GM23338 (cell line): ENCODE results near the gene AGAP1. TPM values are rescaled to one million over a fixed set of nuclear protein-coding genes. Genes with fewer than 3 reads are reported as not detected.

Experiments
- ATAC-seq: fragments of 200-7000 bp; cut with Tn5 transposase; 3 replicates; pipeline ENCODE4 v1.9.1; 2020
- DNase-seq: peaks from one replicate; pipeline ENCODE4 v3.0.0-alpha.2; 2015; ENCODE audit warnings: low spot score
- H2AFZ ChIP-seq: fragments of 200-600 bp; sonication (generic); 2 replicates; pipeline ENCODE4 v1.8.0; 2016; ENCODE audit warnings: antibody characterized with exemption, mild to moderate bottlenecking, moderate library complexity
- H3F3A ChIP-seq: fragments of 200-600 bp; sonication (generic); replicated peaks from 2 replicates; pipeline ENCODE4 v1.8.0; 2017; ENCODE audit warnings: antibody characterized with exemption, mixed run types, low read depth
- H3K27ac ChIP-seq: fragments of 200-600 bp; sonication (generic); 2 replicates; pipeline ENCODE4 v1.6.1; 2016; ENCODE audit warnings: low read depth
- H3K27me3 ChIP-seq: fragments of 200-600 bp; sonication (generic); 2 replicates; pipeline ENCODE4 v1.8.0; 2016; ENCODE audit warnings: mild to moderate bottlenecking, mixed run types, moderate library complexity; ENCODE audit not compliant: insufficient read depth
- H3K36me3 ChIP-seq: fragments of 200-600 bp; sonication (generic); 2 replicates; pipeline ENCODE4 v1.8.0; 2016; ENCODE audit warnings: mild to moderate bottlenecking; ENCODE audit not compliant: insufficient read depth
- H3K4me1 ChIP-seq: fragments of 200-600 bp; sonication (generic); 2 replicates; pipeline ENCODE4 v1.8.0; 2016; ENCODE audit warnings: mild to moderate bottlenecking, moderate library complexity; ENCODE audit not compliant: insufficient read depth
- H3K4me2 ChIP-seq: fragments of 200-600 bp; sonication (generic); 2 replicates; pipeline ENCODE4 v1.7.1; 2017; ENCODE audit warnings: mixed run types
- H3K4me3 ChIP-seq: fragments of 200-600 bp; sonication (generic); 2 replicates; pipeline ENCODE4 v1.6.1; 2016; ENCODE audit warnings: mixed run types
- H3K79me2 ChIP-seq: fragments of 200-600 bp; sonication (generic); replicated peaks from 2 replicates; pipeline ENCODE4 v1.8.0; 2017; ENCODE audit warnings: mild to moderate bottlenecking; ENCODE audit not compliant: insufficient read depth
- H3K9me2 ChIP-seq: fragments of 200-600 bp; sonication (generic); 2 replicates; pipeline ENCODE4 v1.8.0; 2017; ENCODE audit not compliant: insufficient read depth
- H4K20me1 ChIP-seq: fragments of 200-600 bp; sonication (generic); replicated peaks from 2 replicates; pipeline ENCODE4 v1.8.0; 2017; ENCODE audit warnings: mild to moderate bottlenecking; ENCODE audit not compliant: insufficient read depth
- H3K27ac Mint-ChIP-seq: 2 replicates; pipeline ENCODE4 v1.8.0; 2020; ENCODE audit warnings: inconsistent platforms, mild to moderate bottlenecking, moderate library complexity, mixed read lengths
- H3K27me3 Mint-ChIP-seq: 3 replicates; pipeline ENCODE4 v1.8.0; 2022; ENCODE audit warnings: low read depth, mild to moderate bottlenecking, moderate library complexity, mixed read lengths, inconsistent platforms; ENCODE audit not compliant: insufficient read depth, poor library complexity
- H3K36me3 Mint-ChIP-seq: 3 replicates; pipeline ENCODE4 v1.8.0; 2021; ENCODE audit warnings: low read depth, mild to moderate bottlenecking, inconsistent platforms, moderate library complexity, mixed read lengths
- H3K4me1 Mint-ChIP-seq: 3 replicates; pipeline ENCODE4 v1.8.0; 2020; ENCODE audit warnings: mild to moderate bottlenecking, inconsistent platforms, mixed read lengths
- H3K4me3 Mint-ChIP-seq: 3 replicates; pipeline ENCODE4 v1.8.0; 2021; ENCODE audit warnings: moderate library complexity, mild to moderate bottlenecking, inconsistent platforms, mixed read lengths
- H3K9me3 Mint-ChIP-seq: 3 replicates; pipeline ENCODE4 v1.8.0; 2020; ENCODE audit warnings: moderate library complexity, mild to moderate bottlenecking, inconsistent platforms, mixed read lengths
- EZH2phosphoT487 ChIP-seq: fragments of 200-600 bp; sonication (generic); IDR thresholded peaks from one replicate; pipeline ENCODE4 v1.8.1; 2018; ENCODE audit warnings: antibody characterized with exemption; ENCODE audit not compliant: unreplicated experiment
- JUNB ChIP-seq: IDR thresholded peaks from one replicate; pipeline ENCODE4 v1.6.1; 2016; ENCODE audit warnings: antibody characterized with exemption; ENCODE audit not compliant: unreplicated experiment
- NANOG ChIP-seq: IDR thresholded peaks from 2 replicates; pipeline ENCODE4 v1.6.1; 2016; ENCODE audit warnings: antibody characterized with exemption, borderline replicate concordance
- POLR2AphosphoS5 ChIP-seq: IDR thresholded peaks from 2 replicates; pipeline ENCODE4 v1.6.1; 2016; ENCODE audit warnings: antibody characterized with exemption, low read depth
- STAT1 ChIP-seq: IDR thresholded peaks from one replicate; pipeline ENCODE4 v1.6.1; 2016; ENCODE audit warnings: antibody characterized with exemption; ENCODE audit not compliant: unreplicated experiment
- ZNF114 ChIP-seq: fragments of 250-450 bp; sonication (Bioruptor Pico); IDR thresholded peaks from 2 replicates; pipeline ENCODE4 v1.5.0; 2020; ENCODE audit warnings: mild to moderate bottlenecking, moderate library complexity
- polyA plus RNA-seq: library from polyadenylated mRNA; unstranded; fragments of >200 nt; fragmentation: Nextera tagmentation; extraction: Ambion mirVana; gene quantifications from 2 replicates; pipeline ENCODE4 v1.2.1, GENCODE V29; 2016
- total RNA-seq: library from RNA; depleted of rRNA; stranded (reverse); fragments of >200 nt; shearing (Covaris generic); gene quantifications from 2 replicates; pipeline ENCODE4 v1.2.3, GENCODE V29; 2014
- TF ChIP-seq, protein P1 (sequence below): IDR thresholded peaks from one replicate; pipeline ENCODE4 v1.6.1; 2018; ENCODE audit warnings: antibody characterized with exemption; ENCODE audit not compliant: unreplicated experiment
- TF ChIP-seq, protein P2 (sequence below), 2 experiments: fragments of 200-600 bp in 1 of 2; sonication (generic) in 1 of 2; conservative IDR thresholded peaks; 2 replicates each; pipeline versions ENCODE4 v1.5.1 to v1.6.1; 2016 to 2017; ENCODE audit warnings: antibody characterized with exemption in 2 of 2, low read depth in 2 of 2, mild to moderate bottlenecking in 2 of 2, moderate library complexity in 1 of 2
- TF ChIP-seq, protein P3 (sequence below): fragments of 250-450 bp; sonication (Bioruptor Pico); IDR thresholded peaks from 2 replicates; pipeline ENCODE4 v1.5.0; 2020; ENCODE audit warnings: mild to moderate bottlenecking, moderate library complexity

AGAP1 gene
- total and polyA plus RNA-seq, 2 experiments from 2014 or later = 13.3 to 27.9 TPM

DNA sequence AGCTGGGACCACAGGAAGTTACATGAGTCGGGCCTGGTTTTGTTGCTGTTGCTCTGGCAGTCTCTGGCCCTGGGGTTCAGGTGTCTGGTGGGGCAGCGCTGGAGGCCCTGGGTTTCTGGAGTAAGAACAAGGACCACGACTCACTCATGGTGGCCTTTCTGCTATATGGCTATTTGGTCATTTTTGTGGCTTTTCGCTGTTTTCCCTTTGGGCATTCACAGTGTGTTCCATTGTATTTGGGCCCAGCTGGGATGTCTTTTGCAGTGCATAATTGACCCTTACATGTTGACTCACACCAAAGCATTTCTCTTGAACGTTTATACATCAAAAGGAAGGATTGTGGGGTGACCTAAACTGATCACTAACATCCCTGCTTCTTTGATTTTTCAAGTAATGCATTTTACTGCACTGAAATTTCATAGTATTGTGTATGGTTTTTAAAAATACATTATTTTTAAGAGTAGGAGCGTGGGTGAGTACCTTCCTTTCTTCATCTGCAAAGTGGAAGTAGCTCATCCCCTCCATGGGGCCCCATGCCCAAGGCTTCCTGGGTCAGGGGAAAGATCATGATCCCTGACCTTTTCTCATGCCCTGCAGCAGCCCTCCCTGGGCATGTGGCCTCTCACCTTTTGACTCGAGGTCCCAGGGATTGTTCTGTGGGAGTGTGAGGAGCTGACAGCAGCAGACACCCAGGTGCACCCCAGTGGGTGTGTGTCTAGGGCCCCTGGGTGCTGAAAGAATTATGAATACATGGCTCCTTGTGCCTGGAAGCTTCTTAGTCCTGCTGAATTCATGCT, 225.5 kb downstream of the AGAP1 start (continued):
- TF ChIP-seq POLR2AphosphoS5 (no peak), STAT1 (no peak), ZNF114 (CRISPR knock-in tag) (no peak), EZH2phosphoT487 (no peak), JUNB (no peak)
- TF ChIP-seq, protein P1, sequence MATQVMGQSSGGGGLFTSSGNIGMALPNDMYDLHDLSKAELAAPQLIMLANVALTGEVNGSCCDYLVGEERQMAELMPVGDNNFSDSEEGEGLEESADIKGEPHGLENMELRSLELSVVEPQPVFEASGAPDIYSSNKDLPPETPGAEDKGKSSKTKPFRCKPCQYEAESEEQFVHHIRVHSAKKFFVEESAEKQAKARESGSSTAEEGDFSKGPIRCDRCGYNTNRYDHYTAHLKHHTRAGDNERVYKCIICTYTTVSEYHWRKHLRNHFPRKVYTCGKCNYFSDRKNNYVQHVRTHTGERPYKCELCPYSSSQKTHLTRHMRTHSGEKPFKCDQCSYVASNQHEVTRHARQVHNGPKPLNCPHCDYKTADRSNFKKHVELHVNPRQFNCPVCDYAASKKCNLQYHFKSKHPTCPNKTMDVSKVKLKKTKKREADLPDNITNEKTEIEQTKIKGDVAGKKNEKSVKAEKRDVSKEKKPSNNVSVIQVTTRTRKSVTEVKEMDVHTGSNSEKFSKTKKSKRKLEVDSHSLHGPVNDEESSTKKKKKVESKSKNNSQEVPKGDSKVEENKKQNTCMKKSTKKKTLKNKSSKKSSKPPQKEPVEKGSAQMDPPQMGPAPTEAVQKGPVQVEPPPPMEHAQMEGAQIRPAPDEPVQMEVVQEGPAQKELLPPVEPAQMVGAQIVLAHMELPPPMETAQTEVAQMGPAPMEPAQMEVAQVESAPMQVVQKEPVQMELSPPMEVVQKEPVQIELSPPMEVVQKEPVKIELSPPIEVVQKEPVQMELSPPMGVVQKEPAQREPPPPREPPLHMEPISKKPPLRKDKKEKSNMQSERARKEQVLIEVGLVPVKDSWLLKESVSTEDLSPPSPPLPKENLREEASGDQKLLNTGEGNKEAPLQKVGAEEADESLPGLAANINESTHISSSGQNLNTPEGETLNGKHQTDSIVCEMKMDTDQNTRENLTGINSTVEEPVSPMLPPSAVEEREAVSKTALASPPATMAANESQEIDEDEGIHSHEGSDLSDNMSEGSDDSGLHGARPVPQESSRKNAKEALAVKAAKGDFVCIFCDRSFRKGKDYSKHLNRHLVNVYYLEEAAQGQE = no peak
- TF ChIP-seq, protein P2, sequence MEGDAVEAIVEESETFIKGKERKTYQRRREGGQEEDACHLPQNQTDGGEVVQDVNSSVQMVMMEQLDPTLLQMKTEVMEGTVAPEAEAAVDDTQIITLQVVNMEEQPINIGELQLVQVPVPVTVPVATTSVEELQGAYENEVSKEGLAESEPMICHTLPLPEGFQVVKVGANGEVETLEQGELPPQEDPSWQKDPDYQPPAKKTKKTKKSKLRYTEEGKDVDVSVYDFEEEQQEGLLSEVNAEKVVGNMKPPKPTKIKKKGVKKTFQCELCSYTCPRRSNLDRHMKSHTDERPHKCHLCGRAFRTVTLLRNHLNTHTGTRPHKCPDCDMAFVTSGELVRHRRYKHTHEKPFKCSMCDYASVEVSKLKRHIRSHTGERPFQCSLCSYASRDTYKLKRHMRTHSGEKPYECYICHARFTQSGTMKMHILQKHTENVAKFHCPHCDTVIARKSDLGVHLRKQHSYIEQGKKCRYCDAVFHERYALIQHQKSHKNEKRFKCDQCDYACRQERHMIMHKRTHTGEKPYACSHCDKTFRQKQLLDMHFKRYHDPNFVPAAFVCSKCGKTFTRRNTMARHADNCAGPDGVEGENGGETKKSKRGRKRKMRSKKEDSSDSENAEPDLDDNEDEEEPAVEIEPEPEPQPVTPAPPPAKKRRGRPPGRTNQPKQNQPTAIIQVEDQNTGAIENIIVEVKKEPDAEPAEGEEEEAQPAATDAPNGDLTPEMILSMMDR (conservative IDR thresholded peaks at IDR 0.05; ENCODE audit: low read depth in 2 of 2) = no peak

DNA sequence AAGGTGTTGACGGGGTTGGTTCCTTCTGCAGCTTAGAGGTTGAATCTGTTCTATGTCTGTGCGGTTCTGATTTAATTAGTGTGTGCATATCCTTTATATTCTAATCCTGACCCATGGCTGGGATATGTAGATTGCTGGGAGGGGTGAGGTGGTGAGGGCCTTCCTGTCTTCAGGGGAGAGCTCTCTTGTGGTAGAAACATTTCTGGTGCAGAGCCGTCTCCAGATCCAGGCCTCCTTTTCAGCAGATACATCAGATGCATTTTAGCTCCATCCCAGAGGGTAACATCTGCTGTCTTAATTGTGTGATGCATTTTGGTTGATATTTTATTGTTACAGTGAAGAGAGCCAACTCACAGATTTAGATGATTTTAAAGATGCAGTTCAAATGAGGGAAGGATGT, 227.8 kb downstream of the AGAP1 start:
- Mint-ChIP-seq H3K27me3 (peaks cover 2% of the 10 kb centered on the region), H3K27ac (no peak overlapping the region), H3K36me3 (peaks cover 14% of the 10 kb centered on the region), H3K4me3 (no peak overlapping the region), H3K4me1 (peaks cover 17% of the 10 kb centered on the region), H3K9me3 (peaks cover 4% of the 10 kb centered on the region; the same call in 1 of the 3 replicates)
- Histone ChIP-seq H4K20me1 (no peaks in the 10 kb centered on the region), H3K27me3 (no peaks in the 10 kb centered on the region), H3K4me1 (no peaks in the 10 kb centered on the region), H2AFZ (no peak overlapping the region), H3K4me3 (no peak overlapping the region), H3K9me2 (no peaks in the 10 kb centered on the region), H3F3A (no peaks in the 10 kb centered on the region), H3K4me2 (no peak overlapping the region), H3K79me2 (no peaks in the 10 kb centered on the region; the same call in 1 of the 2 replicates), H3K36me3 (peaks cover 5% of the 10 kb centered on the region), H3K27ac (no peak overlapping the region)
- ATAC-seq = no peak
- no peak for DNase-seq
- no peak for TF ChIP-seq POLR2AphosphoS5
- TF ChIP-seq, protein P3, sequence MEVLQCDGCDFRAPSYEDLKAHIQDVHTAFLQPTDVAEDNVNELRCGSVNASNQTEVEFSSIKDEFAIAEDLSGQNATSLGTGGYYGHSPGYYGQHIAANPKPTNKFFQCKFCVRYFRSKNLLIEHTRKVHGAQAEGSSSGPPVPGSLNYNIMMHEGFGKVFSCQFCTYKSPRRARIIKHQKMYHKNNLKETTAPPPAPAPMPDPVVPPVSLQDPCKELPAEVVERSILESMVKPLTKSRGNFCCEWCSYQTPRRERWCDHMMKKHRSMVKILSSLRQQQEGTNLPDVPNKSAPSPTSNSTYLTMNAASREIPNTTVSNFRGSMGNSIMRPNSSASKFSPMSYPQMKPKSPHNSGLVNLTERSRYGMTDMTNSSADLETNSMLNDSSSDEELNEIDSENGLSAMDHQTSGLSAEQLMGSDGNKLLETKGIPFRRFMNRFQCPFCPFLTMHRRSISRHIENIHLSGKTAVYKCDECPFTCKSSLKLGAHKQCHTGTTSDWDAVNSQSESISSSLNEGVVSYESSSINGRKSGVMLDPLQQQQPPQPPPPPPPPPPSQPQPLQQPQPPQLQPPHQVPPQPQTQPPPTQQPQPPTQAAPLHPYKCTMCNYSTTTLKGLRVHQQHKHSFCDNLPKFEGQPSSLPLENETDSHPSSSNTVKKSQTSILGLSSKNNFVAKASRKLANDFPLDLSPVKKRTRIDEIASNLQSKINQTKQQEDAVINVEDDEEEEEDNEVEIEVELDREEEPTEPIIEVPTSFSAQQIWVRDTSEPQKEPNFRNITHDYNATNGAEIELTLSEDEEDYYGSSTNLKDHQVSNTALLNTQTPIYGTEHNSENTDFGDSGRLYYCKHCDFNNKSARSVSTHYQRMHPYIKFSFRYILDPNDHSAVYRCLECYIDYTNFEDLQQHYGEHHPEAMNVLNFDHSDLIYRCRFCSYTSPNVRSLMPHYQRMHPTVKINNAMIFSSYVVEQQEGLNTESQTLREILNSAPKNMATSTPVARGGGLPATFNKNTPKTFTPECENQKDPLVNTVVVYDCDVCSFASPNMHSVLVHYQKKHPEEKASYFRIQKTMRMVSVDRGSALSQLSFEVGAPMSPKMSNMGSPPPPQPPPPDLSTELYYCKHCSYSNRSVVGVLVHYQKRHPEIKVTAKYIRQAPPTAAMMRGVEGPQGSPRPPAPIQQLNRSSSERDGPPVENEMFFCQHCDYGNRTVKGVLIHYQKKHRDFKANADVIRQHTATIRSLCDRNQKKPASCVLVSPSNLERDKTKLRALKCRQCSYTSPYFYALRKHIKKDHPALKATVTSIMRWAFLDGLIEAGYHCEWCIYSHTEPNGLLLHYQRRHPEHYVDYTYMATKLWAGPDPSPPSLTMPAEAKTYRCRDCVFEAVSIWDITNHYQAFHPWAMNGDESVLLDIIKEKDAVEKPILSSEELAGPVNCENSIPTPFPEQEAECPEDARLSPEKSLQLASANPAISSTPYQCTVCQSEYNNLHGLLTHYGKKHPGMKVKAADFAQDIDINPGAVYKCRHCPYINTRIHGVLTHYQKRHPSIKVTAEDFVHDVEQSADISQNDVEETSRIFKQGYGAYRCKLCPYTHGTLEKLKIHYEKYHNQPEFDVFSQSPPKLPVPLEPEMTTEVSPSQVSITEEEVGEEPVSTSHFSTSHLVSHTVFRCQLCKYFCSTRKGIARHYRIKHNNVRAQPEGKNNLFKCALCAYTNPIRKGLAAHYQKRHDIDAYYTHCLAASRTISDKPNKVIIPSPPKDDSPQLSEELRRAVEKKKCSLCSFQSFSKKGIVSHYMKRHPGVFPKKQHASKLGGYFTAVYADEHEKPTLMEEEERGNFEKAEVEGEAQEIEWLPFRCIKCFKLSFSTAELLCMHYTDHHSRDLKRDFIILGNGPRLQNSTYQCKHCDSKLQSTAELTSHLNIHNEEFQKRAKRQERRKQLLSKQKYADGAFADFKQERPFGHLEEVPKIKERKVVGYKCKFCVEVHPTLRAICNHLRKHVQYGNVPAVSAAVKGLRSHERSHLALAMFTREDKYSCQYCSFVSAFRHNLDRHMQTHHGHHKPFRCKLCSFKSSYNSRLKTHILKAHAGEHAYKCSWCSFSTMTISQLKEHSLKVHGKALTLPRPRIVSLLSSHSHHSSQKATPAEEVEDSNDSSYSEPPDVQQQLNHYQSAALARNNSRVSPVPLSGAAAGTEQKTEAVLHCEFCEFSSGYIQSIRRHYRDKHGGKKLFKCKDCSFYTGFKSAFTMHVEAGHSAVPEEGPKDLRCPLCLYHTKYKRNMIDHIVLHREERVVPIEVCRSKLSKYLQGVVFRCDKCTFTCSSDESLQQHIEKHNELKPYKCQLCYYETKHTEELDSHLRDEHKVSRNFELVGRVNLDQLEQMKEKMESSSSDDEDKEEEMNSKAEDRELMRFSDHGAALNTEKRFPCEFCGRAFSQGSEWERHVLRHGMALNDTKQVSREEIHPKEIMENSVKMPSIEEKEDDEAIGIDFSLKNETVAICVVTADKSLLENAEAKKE (CRISPR knock-in tag) = no peak
- no peak for TF ChIP-seq NANOG
- no peak for TF ChIP-seq ZNF114 (CRISPR knock-in tag)
- TF ChIP-seq EZH2phosphoT487 = no peak
